ENCODE data around the gene CCNL2. TPM values are rescaled to one million over a fixed set of nuclear protein-coding genes. Genes with fewer than 3 reads are reported as not detected.
A peak's percentile ranks its signal among the peaks of the same experiment; 100 is the strongest.

CCNL2 gene
- total RNA-seq, 6 experiments from 2014 or later, result 80.8 to 127 (median 101) TPM

- H3K36me3 ChIP-seq, result no peaks in the 10 kb centered on the region
- H3K4me1 ChIP-seq, result no peaks in the 10 kb centered on the region
- WGBS (ENCODE audit: insufficient coverage, low coverage, low lambda C conversion rate, missing lambda C conversion rate), result no CpG with 5 or more reads among the region's 26 CpGs
- H3K9me3 ChIP-seq, result no peaks in the 10 kb centered on the region
- no peak overlapping the region for H3K4me3 ChIP-seq
- peak in 1 of 3 donors; percentile 21 for DNase-seq
- H3K27me3 ChIP-seq, result peaks cover 0 to 5% of the 10 kb centered on the region in 2 donors
- intact Hi-C loops (cut with DNase I), result no loop called here
- TF ChIP-seq POLR2A (IDR thresholded peaks at IDR 0.05) (no peak), CTCF (IDR thresholded peaks at IDR 0.05) (no peak)
- H3K27ac ChIP-seq, result no peak overlapping the region
- ATAC-seq, result no peak
These were observed 42.2 kb downstream of the CCNL2 start for GRCh38 chr1:1356796-1357401.

- intact Hi-C loops (cut with DNase I), result no loop called here
- no peak overlapping the region for H3K27ac ChIP-seq
- no peak for DNase-seq
- H3K27me3 ChIP-seq, result peaks cover 0 to 5% of the 10 kb centered on the region in 2 donors
- H3K9me3 ChIP-seq, result no peaks in the 10 kb centered on the region
- H3K4me3 ChIP-seq, result no peak overlapping the region
- TF ChIP-seq POLR2A (IDR thresholded peaks at IDR 0.05), result no peak
- TF ChIP-seq CTCF (IDR thresholded peaks at IDR 0.05), result no peak
- H3K36me3 ChIP-seq, result no peaks in the 10 kb centered on the region
- ATAC-seq, result no peak
- H3K4me1 ChIP-seq, result no peaks in the 10 kb centered on the region
- 47% methylated on average over 8 of the region's 8 CpGs for WGBS (ENCODE audit: insufficient coverage, low coverage, low lambda C conversion rate, missing lambda C conversion rate)
These were observed 42.9 kb downstream of the CCNL2 start for GRCh38 chr1:1356166-1356795.

GRCh38 chr1:1355416-1355815 is 43.7 kb downstream of the CCNL2 start:
- intact Hi-C loops (cut with DNase I), result no loop called here
- 0% methylated on average over 16 of the region's 52 CpGs for WGBS (ENCODE audit: insufficient coverage, low coverage, low lambda C conversion rate, missing lambda C conversion rate)
- DNase-seq (peak in 1 of 3 donors; percentile 26), ATAC-seq (peak; percentile 8 to 35 (median 12))
- H3K4me3 ChIP-seq, result no peak overlapping the region
- peaks cover 0 to 5% of the 10 kb centered on the region in 2 donors for H3K27me3 ChIP-seq
- TF ChIP-seq POLR2A (IDR thresholded peaks at IDR 0.05) (no peak), CTCF (IDR thresholded peaks at IDR 0.05) (no peak)
- no peak overlapping the region for H3K27ac ChIP-seq
- H3K9me3 ChIP-seq, result no peaks in the 10 kb centered on the region
- H3K4me1 ChIP-seq, result no peaks in the 10 kb centered on the region
- H3K36me3 ChIP-seq, result no peaks in the 10 kb centered on the region

- no peaks in the 10 kb centered on the region for H3K4me1 ChIP-seq
- H3K27me3 ChIP-seq, result peaks cover 0 to 5% of the 10 kb centered on the region in 2 donors
- no peak overlapping the region for H3K4me3 ChIP-seq
- ATAC-seq (no peak), DNase-seq (peak in 1 of 3 donors; percentile 14)
- TF ChIP-seq CTCF (IDR thresholded peaks at IDR 0.05) (no peak), POLR2A (IDR thresholded peaks at IDR 0.05) (no peak)
- H3K9me3 ChIP-seq, result no peaks in the 10 kb centered on the region
- no peaks in the 10 kb centered on the region for H3K36me3 ChIP-seq
- intact Hi-C loops (cut with DNase I), result no loop called here
- no peak overlapping the region for H3K27ac ChIP-seq
- 43% methylated on average over 6 of the region's 116 CpGs for WGBS (ENCODE audit: insufficient coverage, low coverage, low lambda C conversion rate, missing lambda C conversion rate)
These were observed 44.6 kb downstream of the CCNL2 start for GRCh38 chr1:1354271-1355247.

All from right lobe of liver (tissue), 6 donors.